C4-2B (cell line): ENCODE measurements around the gene PPP6R3.
"Not testable (repeated sequence)": the region's sequence is repeated elsewhere in the genome, so short reads cannot be mapped to it uniquely, and the experiment has no call there.

Experiments
- CTCF ChIP-seq: fragments of 450-650 bp; conservative IDR thresholded peaks from 2 replicates; pipeline ENCODE4 v1.5.1; 2017; ENCODE audit warnings: mild to moderate bottlenecking
- ZFX ChIP-seq: fragments of 450-650 bp; IDR thresholded peaks from 2 replicates; pipeline ENCODE4 v1.6.1; 2017

GRCh38 chr11:68434159-68434558 lies 26.4 kb upstream of the PPP6R3 start:
- TF ChIP-seq CTCF, ZFX: not testable (repeated sequence)
